ENCODE measurements around the gene MED19.
A peak's percentile ranks its signal among the peaks of the same experiment; 100 is the strongest.
"Not testable (repeated sequence)": the region's sequence is repeated elsewhere in the genome, so short reads cannot be mapped to it uniquely, and the experiment has no call there.

Gene MED19

DNA sequence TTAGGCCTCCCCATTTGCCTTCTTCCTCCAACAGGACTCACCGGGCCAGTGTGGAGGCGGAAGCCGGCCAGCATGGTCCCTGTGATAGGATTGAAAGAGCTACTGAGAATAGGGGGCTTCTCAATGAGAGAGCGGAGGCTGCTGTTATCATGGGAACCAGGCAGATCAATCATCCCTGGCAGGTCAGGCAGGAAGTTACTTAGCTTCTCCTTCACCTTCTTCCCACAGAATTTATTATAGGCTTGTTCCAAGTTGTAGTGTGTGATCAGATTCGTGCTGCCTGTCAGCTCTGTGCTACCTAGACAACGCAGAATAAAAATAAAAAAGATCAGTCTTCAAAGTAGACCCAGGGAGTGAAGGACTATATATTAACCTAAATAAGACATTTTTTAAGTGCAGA lies 7.1 kb downstream of the MED19 start:
- DNase-seq, result no peak

DNA sequence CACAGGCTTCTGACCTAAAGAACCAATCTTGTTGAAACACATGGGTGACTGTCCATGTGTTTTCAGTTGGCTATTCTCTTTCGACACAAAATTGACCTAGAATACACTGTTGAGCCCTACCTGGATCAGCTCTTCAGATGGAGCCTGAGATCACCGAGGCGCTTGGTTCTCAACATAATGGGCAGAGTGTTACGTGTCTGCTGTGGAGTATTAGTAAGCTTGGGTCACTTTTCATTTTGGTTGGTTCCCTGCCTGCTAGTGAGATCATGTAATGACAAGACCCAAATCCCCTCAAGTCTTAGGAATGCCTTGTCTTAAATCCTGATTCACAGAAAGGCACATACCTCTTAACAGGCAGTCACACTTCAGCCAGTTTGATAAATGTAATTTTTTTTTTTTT lies 8.7 kb downstream of the MED19 start:
- no peak for DNase-seq

DNA sequence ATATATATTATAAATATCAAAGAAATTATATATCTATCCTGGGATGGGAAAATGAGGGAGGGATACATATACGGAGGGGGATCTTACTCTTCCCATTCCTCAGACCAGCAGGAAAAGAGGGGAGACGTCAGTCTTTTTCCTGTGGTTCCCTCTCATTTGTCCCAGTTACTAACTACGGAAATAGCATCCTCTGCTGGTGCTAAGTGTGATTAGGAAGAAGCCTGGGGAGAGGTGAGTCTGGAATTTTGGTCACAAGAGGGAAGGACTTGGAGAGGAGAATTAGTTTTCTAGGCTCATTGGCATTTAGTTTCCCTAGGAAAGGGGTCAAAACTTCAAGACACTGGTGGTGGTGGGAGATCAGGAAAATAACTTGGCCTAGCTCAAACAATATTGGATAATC lies 11.6 kb downstream of the MED19 start:
- no peak for DNase-seq

DNA sequence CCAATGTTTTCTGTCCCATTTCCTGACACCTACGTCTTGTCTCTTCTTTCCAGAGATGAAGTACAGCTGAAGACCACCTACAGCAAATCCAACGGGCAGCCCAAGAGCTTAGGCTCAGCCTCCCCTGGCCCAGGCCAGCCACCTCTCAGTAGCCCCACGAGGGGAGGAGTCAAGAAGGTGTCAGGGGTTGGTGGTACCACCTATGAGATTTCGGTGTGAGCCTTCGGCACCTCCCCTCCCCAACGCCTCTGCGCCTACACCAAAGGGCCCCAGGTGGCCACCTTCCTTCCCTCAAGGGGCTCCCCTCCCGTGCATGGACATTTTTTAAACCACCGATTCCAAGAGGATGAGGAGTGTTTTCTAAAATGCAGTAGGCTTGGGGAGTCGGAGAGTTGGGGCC lies 12.2 kb downstream of the MED19 start:
- DNase-seq, result no peak

DNA sequence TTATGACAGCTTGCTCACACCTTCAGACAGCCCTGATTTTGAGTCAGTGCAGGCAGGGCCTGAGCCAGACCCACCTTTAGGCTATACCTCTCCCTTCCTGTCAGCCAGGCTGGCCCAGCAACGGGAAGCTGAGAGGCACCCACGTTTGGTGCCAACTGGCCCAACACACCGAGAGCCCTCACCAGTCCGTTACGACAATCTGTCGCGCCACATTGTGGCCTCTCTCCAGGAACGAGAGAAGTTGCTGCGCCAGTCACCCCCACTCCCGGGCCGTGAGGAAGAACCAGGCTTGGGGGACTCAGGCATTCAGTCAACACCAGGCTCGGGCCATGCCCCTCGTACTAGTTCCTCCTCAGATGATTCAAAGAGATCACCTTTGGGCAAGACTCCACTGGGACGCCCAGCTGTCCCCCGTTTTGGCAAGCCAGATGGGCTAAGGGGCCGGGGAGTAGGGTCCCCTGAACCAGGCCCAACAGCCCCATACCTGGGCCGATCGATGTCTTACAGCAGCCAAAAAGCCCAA lies 13.1 kb downstream of the MED19 start:
- no peak for DNase-seq

DNA sequence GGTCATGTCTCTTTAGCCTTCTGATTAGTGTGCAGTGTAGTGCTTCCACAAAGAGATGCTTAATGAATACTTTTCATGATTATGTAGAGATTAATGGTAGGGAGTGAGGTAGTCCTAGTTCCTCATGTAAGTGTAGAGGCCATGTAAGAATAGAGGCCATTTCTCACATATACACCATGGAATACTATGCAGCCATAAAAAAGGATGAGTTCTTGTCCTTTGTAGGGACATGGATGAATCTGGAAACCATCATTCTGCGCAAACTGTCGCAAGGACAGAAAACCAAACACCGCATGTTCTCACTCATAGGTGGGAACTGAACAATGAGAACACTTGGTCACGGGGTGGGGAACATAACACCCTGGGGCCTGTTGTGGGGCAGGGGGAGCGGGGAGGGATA lies 21.5 kb downstream of the MED19 start:
- DNase-seq, result not testable (repeated sequence)

DNA sequence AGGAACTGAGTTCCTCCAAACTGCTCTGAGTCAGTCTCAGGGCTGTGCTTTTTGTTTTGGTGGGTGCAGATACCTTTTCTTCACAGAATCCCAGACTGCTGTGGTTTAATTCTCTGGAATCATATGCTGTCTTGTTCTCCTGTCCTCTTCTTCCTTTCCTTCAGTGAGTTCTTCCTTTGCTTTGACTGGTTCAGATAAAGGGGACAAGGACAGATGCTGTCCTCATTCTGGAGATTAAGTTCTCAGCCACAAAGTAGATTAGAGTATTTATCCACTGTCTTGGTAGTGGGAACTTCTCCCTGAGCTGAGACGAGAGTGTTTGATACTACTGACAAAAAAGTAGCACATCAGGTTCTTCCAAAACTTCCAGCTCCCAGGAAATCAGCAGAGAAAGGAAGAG lies 30.8 kb downstream of the MED19 start:
- no peak for DNase-seq

DNA sequence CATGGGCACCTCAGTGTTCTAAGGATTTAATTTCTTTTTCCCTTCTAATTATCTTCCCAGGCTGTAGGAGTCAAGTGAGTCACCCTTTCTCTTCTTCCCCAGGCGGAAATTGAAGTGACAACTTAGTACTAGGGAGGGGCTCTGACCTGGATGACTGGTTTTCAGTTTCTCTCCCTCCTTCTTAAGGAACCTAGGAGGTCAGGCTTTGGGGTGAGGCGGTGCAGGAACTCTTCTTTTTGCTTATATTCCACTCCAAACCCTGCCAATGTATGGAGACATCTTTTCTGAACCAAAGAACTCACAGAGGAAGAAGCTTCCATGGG lies 31.5 kb downstream of the MED19 start:
- no peak for DNase-seq

DNA sequence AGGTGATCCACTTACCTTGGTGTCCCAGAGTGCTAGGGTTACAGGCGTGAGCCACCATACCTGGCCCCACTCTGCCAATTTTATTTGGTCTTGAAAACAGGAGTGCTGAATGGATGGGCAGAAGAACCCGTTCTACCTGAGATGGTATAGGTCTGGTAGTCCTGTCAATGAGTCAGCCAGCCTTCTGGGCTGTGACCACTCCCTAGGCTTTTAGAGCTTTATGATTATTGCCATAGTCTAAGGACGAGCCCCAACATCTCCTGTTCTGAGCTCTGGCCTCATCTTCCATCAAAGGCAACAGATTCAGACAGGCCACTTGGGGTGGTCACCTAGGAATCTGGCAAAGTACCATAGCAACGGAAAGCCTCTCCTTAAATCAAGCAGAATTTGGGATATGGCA lies 32.6 kb downstream of the MED19 start:
- DNase-seq, result no peak

DNA sequence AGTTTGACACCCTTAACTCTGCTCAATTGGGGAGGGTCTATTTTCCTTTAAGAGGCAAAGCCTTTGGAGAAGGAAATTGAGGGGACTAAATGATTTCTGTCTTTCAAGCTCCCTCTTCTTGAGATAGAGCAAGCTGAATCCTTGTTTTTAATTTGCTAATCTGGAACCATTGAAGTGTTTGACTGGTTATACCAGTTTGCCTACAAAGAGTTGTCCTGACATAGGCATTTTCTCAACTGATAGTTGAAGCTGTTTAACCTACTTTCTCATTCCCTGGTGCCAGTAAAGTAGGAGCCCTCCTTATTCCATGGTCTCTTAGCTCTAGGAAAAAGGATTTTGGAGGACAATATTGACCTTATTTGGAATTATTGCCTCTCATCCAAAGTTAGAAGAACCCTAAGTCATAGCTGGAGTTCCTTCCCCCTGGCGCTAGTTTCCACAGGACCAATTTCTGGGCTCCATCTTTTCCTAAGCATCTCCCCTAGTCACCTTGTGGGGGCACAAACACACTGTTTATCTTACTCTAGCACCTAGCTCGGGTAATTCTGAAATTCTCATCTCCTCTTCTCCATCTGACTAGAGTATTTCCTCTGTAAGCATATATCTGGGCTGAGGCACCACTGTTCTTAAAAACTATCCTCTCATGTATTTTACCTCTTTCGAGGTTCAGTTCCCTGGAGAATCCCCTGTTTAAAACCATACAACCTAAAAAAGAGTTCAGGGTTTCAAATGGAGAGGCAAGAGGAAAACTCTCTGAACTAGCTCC lies 36.7 kb downstream of the MED19 start:
- no peak for DNase-seq

DNA sequence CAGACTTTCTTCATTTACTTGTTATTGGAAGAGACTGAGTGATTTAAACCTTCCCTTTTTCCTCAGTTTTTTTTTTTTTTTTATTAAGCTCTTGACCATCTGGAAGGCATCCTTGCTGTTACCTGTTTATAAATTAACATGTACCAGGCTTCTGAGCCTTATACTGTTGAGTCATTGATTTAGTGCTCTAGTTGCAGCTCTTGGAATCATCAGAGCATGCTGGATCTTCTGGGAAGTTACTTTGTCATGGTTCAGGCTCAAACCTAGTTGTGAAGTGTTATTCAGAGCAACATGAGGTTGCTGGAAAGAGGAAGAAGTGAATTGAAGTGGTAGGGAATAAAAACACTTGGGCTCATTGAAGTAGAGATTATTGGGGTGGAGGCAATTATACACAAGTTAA lies 37.8 kb downstream of the MED19 start:
- DNase-seq, result no peak

DNA sequence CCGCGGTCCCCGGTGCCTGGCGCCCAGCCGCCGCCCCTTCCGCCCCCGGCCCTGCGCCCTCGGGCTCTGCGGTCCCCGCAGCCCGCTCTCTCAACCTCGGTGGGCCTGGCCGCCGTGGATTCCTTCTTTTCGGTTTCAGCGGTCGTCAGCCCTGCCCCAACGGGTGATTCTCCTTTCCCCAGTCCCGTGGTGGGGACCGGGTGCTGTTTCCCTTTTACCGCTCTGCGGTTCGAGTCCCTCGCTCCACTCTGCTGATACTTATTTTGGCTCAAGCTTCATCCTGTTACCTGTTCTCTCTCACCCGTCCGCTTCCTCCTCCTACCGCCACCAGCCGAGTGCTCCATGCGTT lies 43.6 kb downstream of the MED19 start:
- no peak for DNase-seq

DNA sequence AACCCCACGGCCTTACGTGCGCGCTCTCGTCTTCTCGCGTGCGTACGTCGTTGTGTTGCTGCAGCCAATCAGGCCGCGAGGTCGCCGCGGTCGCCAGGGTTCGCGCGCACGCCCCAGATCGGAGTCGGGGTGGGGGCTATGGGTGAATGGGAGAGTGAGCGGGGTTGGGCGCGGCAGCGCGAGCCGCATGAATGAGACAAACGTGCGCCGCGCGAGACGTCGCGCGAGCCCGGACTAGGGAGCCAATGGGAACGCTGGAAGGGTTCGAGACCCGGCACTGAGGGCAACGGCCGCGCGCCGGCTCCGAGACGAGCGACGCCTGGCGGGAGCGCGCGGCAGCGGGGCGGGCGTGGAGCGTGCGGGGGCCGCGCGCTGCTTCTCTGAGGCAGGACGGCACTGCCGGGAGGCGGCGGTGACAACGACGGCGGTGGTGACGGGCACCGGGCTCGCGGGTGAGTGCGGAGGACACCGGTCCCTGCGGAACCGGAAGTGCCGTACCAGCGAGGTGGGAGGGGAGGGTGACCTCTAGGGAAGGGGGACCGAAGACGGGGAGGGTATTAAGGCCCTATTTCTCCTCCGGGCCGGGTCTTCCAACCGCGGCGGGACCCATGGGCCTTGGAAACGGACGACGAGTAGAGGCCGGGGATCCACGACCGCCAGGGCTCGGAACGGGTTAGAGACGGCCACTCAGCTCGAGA lies 44.1 kb downstream of the MED19 start, which contains the start of gene ZDHHC5:
TSS of gene ZDHHC5 (plus strand) at position 379 of the 698 bp plus-strand sequence. CDS start 4,977 bp downstream, outside the sequence.
- peak; percentile 98 for DNase-seq

DNA sequence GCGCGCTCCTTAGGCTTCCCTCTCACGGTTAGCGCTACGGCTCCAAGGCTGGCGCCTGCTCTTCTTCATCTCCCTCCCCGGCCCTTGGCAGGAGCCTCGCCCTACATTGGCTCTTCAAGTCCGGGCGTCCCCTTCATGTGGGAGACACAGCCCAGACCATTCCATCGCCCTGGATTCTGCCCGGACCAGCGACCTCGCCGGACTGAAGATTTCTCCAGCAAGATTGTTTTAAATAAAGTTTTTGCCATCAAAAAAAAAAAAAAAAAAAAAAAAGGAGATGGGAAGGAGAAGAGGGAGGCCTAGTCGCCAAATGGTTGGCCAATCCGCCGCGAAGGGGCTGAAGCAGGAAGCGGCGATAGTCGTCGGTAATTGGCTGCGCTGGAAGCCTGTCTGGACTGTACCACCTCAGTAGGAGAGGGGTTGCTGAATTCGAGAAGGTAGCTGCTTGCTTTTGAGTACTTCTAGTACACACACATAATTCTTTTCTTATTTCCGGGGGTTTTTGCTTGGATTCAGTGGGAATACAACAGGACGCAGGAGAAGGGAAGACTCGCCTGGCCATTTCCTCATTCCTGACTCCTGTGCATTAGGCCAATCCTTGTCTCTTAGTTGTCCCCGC lies 44.8 kb downstream of the MED19 start:
- peak; percentile 85 for DNase-seq

DNA sequence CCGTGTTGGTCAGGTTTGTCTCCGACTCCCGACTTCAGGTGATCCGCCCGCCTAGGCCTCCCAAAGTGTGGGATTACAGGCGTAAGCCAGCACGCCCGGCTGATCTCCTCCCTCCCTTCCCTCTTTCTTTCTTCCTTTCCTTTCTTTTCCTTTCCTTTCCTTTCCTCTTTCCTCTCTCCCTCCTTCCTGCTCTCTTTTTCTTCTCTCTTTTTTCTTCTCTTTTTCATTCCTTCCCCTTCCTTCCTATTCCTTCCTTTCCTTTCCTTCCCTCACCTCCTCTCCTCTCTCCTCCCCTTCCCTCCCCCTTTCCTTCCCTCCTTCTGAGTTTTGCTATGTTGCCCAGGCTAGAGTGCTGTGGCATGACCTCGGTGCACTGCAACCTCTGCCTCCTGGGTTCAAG lies 48.0 kb downstream of the MED19 start:
- no peak for DNase-seq

DNA sequence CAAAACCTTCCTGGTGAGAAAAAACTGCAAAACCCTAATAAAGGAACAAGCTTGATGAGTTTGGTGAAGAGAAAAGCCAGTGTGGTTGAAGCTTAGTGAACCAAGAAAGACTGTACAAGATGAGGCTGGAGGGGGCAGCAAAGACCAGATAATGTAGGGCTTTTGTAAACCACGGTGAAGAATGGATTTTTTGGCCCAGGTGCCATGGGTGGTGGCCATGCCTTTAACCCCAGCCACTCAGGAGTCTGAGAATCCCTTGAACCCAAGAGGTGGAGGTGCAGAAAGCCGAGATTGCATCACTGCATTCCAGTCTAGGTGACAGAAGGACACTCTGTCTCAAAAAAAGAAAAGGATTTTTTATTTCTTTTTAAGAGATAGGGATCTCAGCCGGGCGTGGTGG lies 49.1 kb downstream of the MED19 start:
- no peak for DNase-seq

DNA sequence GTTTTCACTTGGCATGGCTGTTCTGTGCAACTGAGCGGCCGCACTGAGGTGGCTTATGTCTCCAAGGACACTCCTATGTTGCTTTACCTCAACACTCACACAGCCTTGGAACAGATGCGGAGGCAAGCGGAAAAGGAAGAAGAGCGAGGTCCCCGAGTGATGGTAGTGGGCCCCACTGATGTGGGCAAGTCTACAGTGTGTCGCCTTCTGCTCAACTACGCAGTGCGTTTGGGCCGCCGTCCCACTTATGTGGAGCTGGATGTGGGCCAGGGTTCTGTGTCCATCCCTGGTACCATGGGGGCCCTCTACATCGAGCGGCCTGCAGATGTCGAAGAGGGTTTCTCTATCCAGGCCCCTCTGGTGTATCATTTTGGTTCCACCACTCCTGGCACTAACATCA lies 52.3 kb downstream of the MED19 start:
- no peak for DNase-seq

DNA sequence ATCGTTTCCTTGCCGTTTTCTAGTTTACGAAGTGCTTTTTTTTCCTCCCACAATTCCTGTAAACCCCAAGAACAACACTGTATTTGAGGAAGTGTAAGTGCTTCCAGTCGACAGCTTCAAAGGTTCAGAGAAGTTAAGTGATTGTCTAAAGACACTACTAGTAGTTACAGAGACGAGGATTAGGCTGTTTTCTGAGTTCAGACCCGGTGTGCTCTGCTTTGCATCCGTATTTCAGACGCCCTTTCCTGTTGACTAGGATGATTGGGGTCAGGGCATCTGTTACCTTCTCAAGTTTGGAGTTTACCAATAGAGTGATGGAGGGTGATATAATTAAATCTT lies 54.0 kb downstream of the MED19 start:
- DNase-seq, result no peak

DNA sequence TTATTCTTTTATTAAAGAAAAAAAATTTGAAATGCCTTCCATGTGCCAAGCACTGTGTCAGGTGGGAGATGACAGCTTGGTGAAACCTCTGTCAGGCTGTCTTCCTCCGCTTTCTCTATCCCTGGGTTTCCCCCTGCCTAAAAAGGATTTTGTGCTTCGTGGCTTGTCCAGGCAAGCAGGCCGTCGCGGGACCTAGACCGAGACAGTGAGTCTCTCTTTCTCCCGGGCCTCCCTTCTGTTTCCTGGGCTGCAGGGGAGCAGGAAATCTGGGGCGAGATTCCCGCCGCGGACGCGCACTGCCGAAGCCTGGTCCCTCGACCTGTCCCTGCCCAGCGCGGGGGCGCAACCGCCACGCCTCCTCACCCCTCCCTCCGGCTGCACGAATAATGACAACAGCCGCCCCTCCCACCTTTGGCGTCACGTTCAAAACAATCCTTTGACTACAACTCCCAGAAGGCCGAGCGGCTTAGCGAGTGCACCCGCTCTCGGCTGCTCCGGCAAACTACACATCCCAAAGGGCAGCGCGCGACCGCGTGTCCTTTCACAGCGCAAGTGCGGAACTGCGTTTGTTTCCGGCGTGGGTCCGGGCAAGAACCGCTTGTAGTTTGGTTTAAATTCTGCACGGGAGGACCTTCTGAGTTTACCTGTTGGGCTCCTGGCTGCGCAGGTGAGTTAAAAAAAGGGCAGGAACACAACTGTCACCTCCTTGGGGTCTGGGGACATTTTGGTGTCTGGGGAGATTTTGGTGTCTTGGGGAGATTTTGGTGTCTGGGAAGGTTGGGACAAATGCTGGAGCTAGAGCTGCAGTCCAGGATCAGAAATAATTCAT lies 54.6 kb downstream of the MED19 start, which contains the start of gene CLP1:
TSS of gene CLP1 (plus strand) at position 569 of the 829 bp plus-strand sequence. CDS start 1,715 bp downstream, outside the sequence.
- peak; percentile 97 for DNase-seq

DNA sequence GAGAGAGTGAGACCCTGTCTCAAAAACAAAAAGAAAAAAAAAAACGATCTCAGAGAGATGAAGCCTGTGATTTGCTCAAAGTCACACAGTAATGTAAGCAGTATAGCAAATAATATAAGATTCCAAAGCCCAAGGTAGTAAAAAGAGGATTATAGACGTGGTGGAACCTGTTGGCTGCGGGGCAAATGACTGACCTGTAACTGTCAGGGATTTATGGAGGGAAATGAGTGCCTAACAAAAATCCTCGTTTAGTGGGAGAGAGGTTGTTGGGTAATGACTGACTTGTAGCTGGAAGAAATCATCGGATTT lies 55.2 kb downstream of the MED19 start:
- no peak for DNase-seq

Measured in stimulated activated CD4-positive, alpha-beta T cell treated with anti-CD3 and anti-CD28 coated beads, Interleukin-12 subunit alpha, Interleukin-12 subunit beta, amount 100 ng/mL, for 4 hours (primary cell).